Mesenchymal stem cell (in vitro differentiated cells and primary cell): ENCODE results near the gene PLEKHG1.

ENCODE experiments used
- DNase-seq: peaks from one replicate; pipeline ENCODE4 v3.0.0-alpha.2; 2013
- H2AFZ ChIP-seq: one replicate; pipeline ENCODE4 v1.6.1; 2013; ENCODE audit warnings: low read depth, mild to moderate bottlenecking, control low read depth, inconsistent platforms, low read length, moderate library complexity
- H2AK5ac ChIP-seq: 2 replicates; pipeline ENCODE4 v1.6.1; 2013; ENCODE audit warnings: low read length, moderate library complexity, mild to moderate bottlenecking, inconsistent platforms; ENCODE audit not compliant: severe bottlenecking
- H2BK120ac ChIP-seq: one replicate; pipeline ENCODE4 v1.6.1; 2013; ENCODE audit warnings: low read depth, mild to moderate bottlenecking, inconsistent platforms, low read length, moderate library complexity
- H2BK12ac ChIP-seq, 2 experiments: one replicate each; pipeline ENCODE4 v1.6.1; 2013; ENCODE audit warnings: inconsistent platforms in 2 of 2, low read length in 2 of 2, mild to moderate bottlenecking in 2 of 2, moderate library complexity in 2 of 2, control low read depth in 1 of 2
- H2BK15ac ChIP-seq: one replicate; pipeline ENCODE4 v1.6.1; 2013; ENCODE audit warnings: mild to moderate bottlenecking, low read depth, inconsistent platforms; ENCODE audit not compliant: poor library complexity, severe bottlenecking
- H2BK5ac ChIP-seq: 2 replicates; pipeline ENCODE4 v1.6.1; 2013; ENCODE audit warnings: low read depth, mild to moderate bottlenecking, low read length, control low read depth, inconsistent platforms; ENCODE audit not compliant: poor library complexity, severe bottlenecking
- H3K14ac ChIP-seq, 2 experiments: one replicate each; pipeline ENCODE4 v1.6.1; 2013; ENCODE audit warnings: inconsistent platforms in 2 of 2, low read length in 2 of 2, control low read depth in 1 of 2, mild to moderate bottlenecking in 1 of 2, moderate library complexity in 1 of 2
- H3K18ac ChIP-seq, 2 experiments: one replicate each; pipeline ENCODE4 v1.6.1; 2013; ENCODE audit warnings: inconsistent platforms in 2 of 2, low read length in 2 of 2, control low read depth in 1 of 2, low read depth in 1 of 2, mild to moderate bottlenecking in 1 of 2
- H3K23ac ChIP-seq, 2 experiments: one replicate each; pipeline ENCODE4 v1.6.1; 2013; ENCODE audit warnings: inconsistent platforms in 2 of 2, low read length in 2 of 2, mild to moderate bottlenecking in 2 of 2, moderate library complexity in 2 of 2, control low read depth in 1 of 2
- H3K27ac ChIP-seq: 2 replicates; pipeline ENCODE4 v1.5.1; 2013; ENCODE audit warnings: mild to moderate bottlenecking, moderate library complexity, low read length, control low read depth, inconsistent platforms; ENCODE audit not compliant: poor library complexity, severe bottlenecking
- H3K27me3 ChIP-seq, 2 experiments: 2 replicates each; pipeline versions ENCODE4 v1.6.1 to v1.7.0; 2013; ENCODE audit warnings: low read length in 2 of 2, mild to moderate bottlenecking in 2 of 2, moderate library complexity in 2 of 2, control low read depth in 1 of 2, inconsistent platforms in 1 of 2; ENCODE audit not compliant: control insufficient read depth in 1 of 2, insufficient read depth in 1 of 2
- H3K36me3 ChIP-seq, 2 experiments: 2 replicates each; pipeline versions ENCODE4 v1.6.1 to v1.7.0; 2013; ENCODE audit warnings: low read length in 2 of 2, control low read depth in 1 of 2, inconsistent platforms in 1 of 2, low read depth in 1 of 2, mild to moderate bottlenecking in 1 of 2; ENCODE audit not compliant: insufficient read depth in 2 of 2, control insufficient read depth in 1 of 2
- H3K4ac ChIP-seq, 2 experiments: one replicate each; pipeline ENCODE4 v1.6.1; 2013; ENCODE audit warnings: inconsistent platforms in 2 of 2, low read length in 2 of 2, mild to moderate bottlenecking in 2 of 2, moderate library complexity in 2 of 2, control low read depth in 1 of 2, low read depth in 1 of 2
- H3K4me1 ChIP-seq: 2 replicates; pipeline ENCODE4 v1.6.1; 2013; ENCODE audit warnings: low read depth, low read length, control low read depth; ENCODE audit not compliant: control insufficient read depth, insufficient read depth
- H3K4me2 ChIP-seq: 2 replicates; pipeline ENCODE4 v1.6.1; 2013; ENCODE audit warnings: low read length, mild to moderate bottlenecking, inconsistent platforms; ENCODE audit not compliant: poor library complexity, severe bottlenecking
- H3K4me3 ChIP-seq, 2 experiments: 2 replicates each; pipeline versions ENCODE4 v1.5.1 to v1.7.0; 2013; ENCODE audit warnings: low read length in 2 of 2, mild to moderate bottlenecking in 2 of 2, control low read depth in 1 of 2, low read depth in 1 of 2; ENCODE audit not compliant: insufficient read depth in 1 of 2
- H3K79me1 ChIP-seq: replicated peaks from 2 replicates; pipeline ENCODE4 v1.6.1; 2013; ENCODE audit warnings: mild to moderate bottlenecking, control low read depth, low read length, inconsistent platforms; ENCODE audit not compliant: poor library complexity, severe bottlenecking
- H3K9ac ChIP-seq: 2 replicates; pipeline ENCODE4 v1.7.0; 2013; ENCODE audit warnings: mild to moderate bottlenecking, low read length, moderate library complexity
- H3K9me3 ChIP-seq: 2 replicates; pipeline ENCODE4 v1.7.0; 2013; ENCODE audit warnings: mild to moderate bottlenecking, low read length; ENCODE audit not compliant: control insufficient read depth
- H4K8ac ChIP-seq: one replicate; pipeline ENCODE4 v1.6.1; 2013; ENCODE audit warnings: inconsistent platforms, mild to moderate bottlenecking, low read length, moderate library complexity
- H4K91ac ChIP-seq: one replicate; pipeline ENCODE4 v1.6.1; 2013; ENCODE audit warnings: mild to moderate bottlenecking, low read length, inconsistent platforms
- WGBS: methylation state at CpG from one replicate; pipeline ENCODE4 v1.1.7; 2013; ENCODE audit warnings: mixed read lengths; 5-methylcytosine and 5-hydroxymethylcytosine counted together

The PLEKHG1 gene

DNA sequence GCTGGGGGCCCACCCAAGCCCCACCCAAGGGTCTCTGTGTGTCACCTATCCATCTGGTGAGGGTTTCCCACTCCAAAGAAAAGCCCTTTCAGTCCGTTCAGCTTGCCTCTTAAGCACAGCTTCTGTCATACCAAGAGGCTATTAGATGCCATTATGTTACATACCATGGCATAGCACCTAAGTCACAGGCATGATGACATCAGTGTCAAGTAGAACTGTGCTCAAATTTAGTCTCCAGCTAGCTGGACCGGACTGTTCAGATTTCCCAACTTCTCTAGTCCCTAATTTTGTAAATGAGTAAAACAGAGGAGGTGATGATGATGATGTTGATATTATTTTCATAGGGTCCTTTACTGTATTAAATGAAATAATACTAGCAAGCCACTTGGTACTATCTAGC lies 19.2 kb upstream of the PLEKHG1 start:
- Histone ChIP-seq H3K4me3 (no peak overlapping the region), H3K4me2 (no peak overlapping the region), H3K9me3 (no peaks in the 10 kb centered on the region), H2BK120ac (no peak overlapping the region), H2AFZ (no peak overlapping the region), H3K14ac (no peak overlapping the region), H2BK5ac (no peak overlapping the region), H2BK12ac (no peak overlapping the region), H3K27ac (no peak overlapping the region), H4K8ac (no peak overlapping the region), H3K4me1 (peaks cover 2% of the 10 kb centered on the region), H3K79me1 (no peaks in the 10 kb centered on the region), H3K4ac (no peak overlapping the region), H3K18ac (no peak overlapping the region), H3K27me3 (peaks cover 10 to 73% of the 10 kb centered on the region in 2 experiments), H3K36me3 (no peaks in the 10 kb centered on the region), H2BK15ac (no peak overlapping the region), H3K9ac (no peak overlapping the region), H2AK5ac (no peak overlapping the region), H4K91ac (no peak overlapping the region), H3K23ac (no peak overlapping the region)
- 80% methylated on average over 1 of the region's 2 CpGs for WGBS
- DNase-seq, result no peak

DNA sequence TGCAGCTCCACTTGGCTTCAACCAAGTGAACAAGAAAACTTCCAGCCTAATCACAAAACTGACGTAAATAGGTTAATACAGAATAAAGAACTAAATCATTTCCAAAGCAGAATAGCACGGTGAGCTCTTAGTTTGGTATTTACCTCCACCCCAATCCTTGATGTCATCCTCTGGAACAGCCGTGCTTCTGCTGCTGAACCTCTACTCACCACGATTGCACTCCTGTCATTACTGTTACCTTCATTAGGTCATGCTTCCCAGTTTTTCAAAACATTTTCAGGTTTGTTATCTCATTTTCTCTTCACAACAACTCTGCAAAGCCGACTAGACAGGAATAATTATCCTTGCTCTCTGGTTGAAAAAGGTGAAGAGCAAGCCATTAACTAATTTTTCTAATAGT lies 15.6 kb upstream of the PLEKHG1 start:
- Histone ChIP-seq H2AFZ (no peak overlapping the region), H3K4me1 (peaks cover 4% of the 10 kb centered on the region), H3K27me3 (peaks cover 2 to 76% of the 10 kb centered on the region in 2 experiments), H3K9ac (no peak overlapping the region), H3K9me3 (no peaks in the 10 kb centered on the region), H4K91ac (no peak overlapping the region), H3K23ac (no peak overlapping the region), H3K4ac (no peak overlapping the region), H2AK5ac (no peak overlapping the region), H3K36me3 (no peaks in the 10 kb centered on the region), H2BK15ac (no peak overlapping the region), H2BK5ac (no peak overlapping the region), H2BK120ac (no peak overlapping the region), H3K4me3 (no peak overlapping the region), H3K79me1 (no peaks in the 10 kb centered on the region), H4K8ac (no peak overlapping the region), H3K14ac (no peak overlapping the region), H3K27ac (no peak overlapping the region), H3K4me2 (no peak overlapping the region), H2BK12ac (no peak overlapping the region), H3K18ac (no peak overlapping the region)
- no peak for DNase-seq
- WGBS, result 87% methylated on average over 5 of the region's 5 CpGs

DNA sequence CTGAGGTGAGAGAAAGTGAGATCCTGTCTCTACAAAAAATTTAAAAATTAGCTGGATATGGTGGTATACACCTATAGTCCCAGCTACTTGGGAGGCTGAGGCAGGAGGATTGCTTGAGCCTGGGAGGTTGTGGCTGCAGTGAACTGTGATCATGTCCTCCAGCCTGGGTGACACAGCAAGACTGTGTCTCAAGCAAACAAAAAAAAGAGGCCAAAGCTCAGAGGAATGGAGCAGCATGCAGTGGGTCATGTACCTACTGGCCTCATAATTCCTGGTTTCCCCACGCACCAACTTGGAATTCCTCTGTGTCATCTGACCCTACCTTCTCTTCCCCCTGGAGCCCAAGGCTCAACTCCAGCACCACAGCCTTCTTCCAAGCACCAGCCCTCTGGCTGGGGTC lies 15.1 kb upstream of the PLEKHG1 start:
- H3K4me2 ChIP-seq, result no peak overlapping the region
- no peak overlapping the region for H4K91ac ChIP-seq
- no peak overlapping the region for H3K4me3 ChIP-seq
- no peak overlapping the region for H2BK5ac ChIP-seq
- no peak for DNase-seq
- H3K14ac ChIP-seq, result no peak overlapping the region
- peaks cover 4% of the 10 kb centered on the region for H3K4me1 ChIP-seq
- no peak overlapping the region for H3K23ac ChIP-seq
- peaks cover 4 to 72% of the 10 kb centered on the region in 2 experiments for H3K27me3 ChIP-seq
- no peak overlapping the region for H3K18ac ChIP-seq
- H3K9me3 ChIP-seq, result no peaks in the 10 kb centered on the region
- H2BK120ac ChIP-seq, result no peak overlapping the region
- no peak overlapping the region for H3K9ac ChIP-seq
- H3K79me1 ChIP-seq, result no peaks in the 10 kb centered on the region
- no peak overlapping the region for H3K27ac ChIP-seq
- H4K8ac ChIP-seq, result no peak overlapping the region
- 91% methylated on average over 1 of the region's 1 CpG for WGBS
- no peaks in the 10 kb centered on the region for H3K36me3 ChIP-seq
- no peak overlapping the region for H2AK5ac ChIP-seq
- no peak overlapping the region for H2BK12ac ChIP-seq
- H2BK15ac ChIP-seq, result no peak overlapping the region
- no peak overlapping the region for H2AFZ ChIP-seq
- no peak overlapping the region for H3K4ac ChIP-seq

DNA sequence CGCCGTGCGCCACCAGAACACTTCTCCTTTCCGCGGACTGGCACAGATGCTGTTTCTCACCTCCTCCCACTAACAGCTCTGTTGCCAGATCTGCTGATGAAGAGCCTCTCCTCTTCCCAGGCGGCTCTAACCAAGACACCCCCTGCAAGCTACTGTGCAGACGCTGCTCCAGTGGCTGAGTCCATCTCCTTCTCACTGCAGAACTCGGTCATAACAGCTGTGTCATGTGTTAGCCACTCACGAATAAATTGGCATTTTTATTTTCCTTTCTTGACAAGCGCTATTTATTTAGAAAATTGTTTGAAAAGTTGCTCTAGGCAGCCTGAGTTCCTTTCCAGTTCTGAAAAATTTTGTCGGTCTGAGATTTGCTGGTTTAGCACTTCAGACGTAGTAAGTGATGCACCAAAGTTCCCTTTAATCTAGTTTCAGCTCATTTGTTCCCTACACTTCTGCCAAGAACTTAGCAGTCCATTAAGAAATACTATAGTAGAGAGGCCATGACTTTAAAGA lies 12.8 kb upstream of the PLEKHG1 start:
- H4K91ac ChIP-seq, result no peak overlapping the region
- H4K8ac ChIP-seq, result no peak overlapping the region
- no peak overlapping the region for H3K4me3 ChIP-seq
- no peak overlapping the region for H2BK12ac ChIP-seq
- no peak overlapping the region for H3K23ac ChIP-seq
- no peak for DNase-seq
- no peak overlapping the region for H3K4ac ChIP-seq
- H3K4me1 ChIP-seq, result peaks cover 4% of the 10 kb centered on the region
- H3K9me3 ChIP-seq, result no peaks in the 10 kb centered on the region
- H2AFZ ChIP-seq, result no peak overlapping the region
- H3K14ac ChIP-seq, result no peak overlapping the region
- H3K9ac ChIP-seq, result no peak overlapping the region
- H3K18ac ChIP-seq, result no peak overlapping the region
- H2BK5ac ChIP-seq, result no peak overlapping the region
- no peak overlapping the region for H3K4me2 ChIP-seq
- no peak overlapping the region for H3K27ac ChIP-seq
- 94% methylated on average over 11 of the region's 12 CpGs for WGBS
- H3K27me3 ChIP-seq, result peaks cover 9 to 71% of the 10 kb centered on the region in 2 experiments
- H2AK5ac ChIP-seq, result no peak overlapping the region
- H3K79me1 ChIP-seq, result no peaks in the 10 kb centered on the region
- no peaks in the 10 kb centered on the region for H3K36me3 ChIP-seq
- no peak overlapping the region for H2BK15ac ChIP-seq
- no peak overlapping the region for H2BK120ac ChIP-seq
